GM18499 (cell line): Measurements from ENCODE around the gene ZNF618.
"Not testable (repeated sequence)": the region's sequence is repeated elsewhere in the genome, so short reads cannot be mapped to it uniquely, and the experiment has no call there.

Experiments
- ATAC-seq: cut with Tn5 transposase; IDR thresholded peaks from one replicate; pipeline ENCODE4 v1.9.1; 2021; ENCODE audit warnings: moderate number of reproducible peaks; ENCODE audit not compliant: insufficient read depth, unreplicated experiment

The ZNF618 gene

DNA sequence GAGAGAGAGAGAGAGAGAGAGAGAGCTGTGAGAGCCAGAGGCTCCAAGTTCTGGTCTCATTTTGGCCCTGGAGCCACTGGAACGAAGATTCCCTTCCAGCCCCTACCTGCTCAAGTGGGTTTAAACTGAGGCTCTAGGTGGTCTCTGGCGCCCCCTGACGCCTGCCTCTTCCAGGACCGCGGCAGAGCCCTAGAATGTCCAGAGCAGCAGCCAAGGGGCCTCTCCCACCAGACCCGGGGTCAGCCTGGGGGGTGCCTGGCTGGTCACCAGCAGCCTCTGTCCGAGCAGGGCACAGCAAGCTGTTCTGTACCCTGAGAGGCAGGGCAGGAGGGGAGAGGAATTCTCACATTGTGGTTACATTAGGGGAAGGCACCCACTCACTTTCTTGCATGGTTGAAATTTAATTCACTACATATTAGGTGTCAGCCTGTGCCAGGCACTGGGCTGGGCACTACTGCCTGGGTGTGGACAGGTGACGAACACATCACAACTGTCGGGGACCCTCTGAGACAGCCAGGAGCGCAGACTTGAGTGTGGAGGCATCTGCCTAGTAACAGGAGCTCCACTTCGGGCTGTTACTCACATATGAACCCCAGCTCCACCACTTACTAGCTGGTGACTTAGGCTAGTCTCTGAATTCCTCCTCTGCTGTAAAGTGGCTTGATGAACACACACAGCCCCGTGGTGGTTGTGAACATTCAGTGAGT lies 157.4 kb downstream of the ZNF618 start:
- ATAC-seq, result no peak

DNA sequence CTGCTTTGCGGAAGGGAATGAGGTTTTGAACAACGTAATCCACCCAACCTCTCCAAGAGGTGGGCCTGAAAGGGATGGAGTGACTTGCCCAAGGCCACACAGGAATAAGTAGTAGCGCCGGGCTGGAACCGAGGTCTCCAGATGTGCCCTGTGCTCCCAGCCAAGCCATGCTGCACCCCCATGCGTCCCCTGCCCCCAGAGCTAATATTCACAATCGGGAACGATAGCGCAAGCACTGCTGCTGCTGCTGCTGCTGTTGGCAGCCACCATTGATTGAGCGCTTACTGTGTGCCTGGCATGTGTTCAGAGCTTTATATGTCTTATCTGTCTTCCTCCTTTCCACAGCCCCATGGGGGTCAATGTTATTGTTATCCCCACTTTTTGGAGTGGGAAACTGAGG lies 158.1 kb downstream of the ZNF618 start:
- no peak for ATAC-seq

DNA sequence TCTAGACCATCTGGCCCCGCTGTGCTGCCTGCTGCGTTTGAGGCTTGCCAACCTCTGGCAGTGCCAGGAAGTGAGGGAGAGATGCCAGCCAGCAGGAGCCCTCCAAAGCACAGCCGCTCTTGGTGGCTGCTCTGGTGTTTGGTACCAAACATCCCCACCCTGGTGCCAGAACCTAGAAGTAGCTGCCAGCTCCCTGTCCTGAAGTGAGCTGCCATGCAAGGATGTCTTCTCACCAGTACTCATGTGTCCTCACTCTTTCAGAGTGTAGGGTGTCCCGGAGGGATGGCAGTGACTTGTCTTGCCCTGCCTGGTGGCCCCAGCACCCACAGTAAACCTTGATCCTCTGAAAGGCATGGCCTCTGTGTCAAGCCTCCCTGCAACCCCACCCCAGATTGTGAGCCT lies 158.6 kb downstream of the ZNF618 start:
- no peak for ATAC-seq

DNA sequence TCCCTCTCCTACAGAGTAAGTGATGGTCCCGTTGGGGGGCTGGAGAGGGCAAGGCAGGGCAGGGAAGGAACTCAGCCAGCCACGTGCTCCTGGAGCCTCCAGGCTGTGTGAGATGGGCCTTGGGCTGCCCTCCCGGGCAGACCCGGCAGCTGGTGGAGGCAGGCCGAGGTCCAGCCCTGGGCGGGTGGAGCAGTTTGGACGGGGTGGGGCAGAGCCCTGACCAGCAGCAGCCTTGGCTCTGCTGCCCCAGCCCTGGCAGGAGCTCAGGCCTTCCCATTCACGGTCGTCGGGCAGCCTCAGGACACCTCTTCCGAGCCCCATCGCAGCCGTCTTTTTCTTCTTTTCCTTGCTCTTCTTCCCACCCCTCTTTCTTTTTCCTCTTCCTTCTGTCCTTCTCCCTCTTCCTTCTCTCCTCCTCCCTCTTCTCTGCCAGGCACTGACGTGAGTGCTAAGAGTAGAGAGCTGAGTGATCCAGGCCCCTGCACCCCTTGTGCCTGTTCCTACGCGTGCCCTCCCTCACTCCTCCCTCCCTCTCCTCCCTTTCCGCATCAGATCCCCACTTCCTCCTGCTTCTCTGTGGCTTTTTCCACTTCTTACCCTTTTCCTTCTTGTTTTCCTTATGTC lies 159.2 kb downstream of the ZNF618 start:
- ATAC-seq, result no peak

DNA sequence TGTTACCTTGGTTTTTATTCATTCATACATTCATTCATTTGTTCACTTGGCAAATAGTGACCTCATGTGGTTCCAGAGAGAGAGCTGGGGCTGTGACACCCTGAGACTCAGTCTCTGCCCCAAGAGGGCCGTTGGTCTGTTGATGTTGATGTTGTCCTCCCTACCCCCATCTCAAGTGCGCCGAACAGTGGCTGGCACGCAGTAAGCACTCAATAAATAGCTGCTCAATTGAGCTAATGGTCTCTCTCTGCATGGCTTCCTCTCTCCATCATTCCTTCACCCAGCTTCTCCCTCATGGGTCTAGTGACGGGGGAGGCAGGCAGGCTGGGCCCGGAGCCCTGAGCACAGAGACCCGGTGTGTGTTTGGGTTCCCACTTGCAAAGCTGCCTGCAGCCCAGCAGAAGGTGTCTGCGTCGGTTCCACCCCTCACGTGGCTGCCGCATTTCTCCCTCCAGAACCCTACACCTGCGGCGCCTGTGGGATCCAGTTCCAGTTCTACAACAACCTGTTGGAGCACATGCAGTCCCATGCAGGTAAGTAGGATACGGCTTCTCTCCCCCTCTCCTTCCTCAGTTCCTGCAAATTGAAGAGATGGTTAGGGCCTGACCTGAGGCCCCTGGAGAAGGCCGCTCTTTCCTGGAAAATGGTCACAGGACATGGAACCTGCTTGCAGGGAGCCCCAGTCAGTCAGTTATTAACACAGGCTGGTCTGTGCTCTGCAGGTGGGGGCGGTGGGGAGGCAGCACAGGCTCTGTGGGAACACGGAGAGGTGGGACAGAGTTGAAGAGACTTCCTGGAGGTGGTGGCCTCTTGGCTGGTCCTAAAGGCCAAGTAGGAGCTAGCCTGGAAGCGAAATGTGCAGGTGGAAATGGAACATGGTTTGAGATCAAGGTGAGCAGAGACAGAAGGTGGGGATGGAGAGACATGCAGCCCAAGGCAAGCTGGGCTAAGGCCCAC lies 160.0 kb downstream of the ZNF618 start:
- ATAC-seq, result no peak

DNA sequence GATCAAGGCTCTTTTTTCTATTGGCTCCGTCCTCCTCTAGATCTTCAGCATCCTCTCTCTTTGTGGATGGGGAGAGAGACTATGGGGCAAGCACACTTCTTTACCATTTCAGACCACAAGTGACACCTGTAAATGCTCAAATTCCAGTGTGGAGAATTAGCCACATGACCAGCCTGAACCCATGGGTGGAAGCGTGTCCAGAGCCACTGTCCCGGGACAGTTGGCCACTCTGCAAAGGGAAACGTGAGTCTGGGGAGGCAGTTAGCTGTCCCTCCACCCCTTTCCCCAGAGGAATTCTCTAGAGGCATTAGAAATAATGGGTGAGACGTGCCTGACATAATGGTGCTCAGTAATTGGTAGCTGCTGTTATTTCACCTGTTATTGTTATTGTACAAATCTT lies 161.1 kb downstream of the ZNF618 start:
- ATAC-seq, result no peak

DNA sequence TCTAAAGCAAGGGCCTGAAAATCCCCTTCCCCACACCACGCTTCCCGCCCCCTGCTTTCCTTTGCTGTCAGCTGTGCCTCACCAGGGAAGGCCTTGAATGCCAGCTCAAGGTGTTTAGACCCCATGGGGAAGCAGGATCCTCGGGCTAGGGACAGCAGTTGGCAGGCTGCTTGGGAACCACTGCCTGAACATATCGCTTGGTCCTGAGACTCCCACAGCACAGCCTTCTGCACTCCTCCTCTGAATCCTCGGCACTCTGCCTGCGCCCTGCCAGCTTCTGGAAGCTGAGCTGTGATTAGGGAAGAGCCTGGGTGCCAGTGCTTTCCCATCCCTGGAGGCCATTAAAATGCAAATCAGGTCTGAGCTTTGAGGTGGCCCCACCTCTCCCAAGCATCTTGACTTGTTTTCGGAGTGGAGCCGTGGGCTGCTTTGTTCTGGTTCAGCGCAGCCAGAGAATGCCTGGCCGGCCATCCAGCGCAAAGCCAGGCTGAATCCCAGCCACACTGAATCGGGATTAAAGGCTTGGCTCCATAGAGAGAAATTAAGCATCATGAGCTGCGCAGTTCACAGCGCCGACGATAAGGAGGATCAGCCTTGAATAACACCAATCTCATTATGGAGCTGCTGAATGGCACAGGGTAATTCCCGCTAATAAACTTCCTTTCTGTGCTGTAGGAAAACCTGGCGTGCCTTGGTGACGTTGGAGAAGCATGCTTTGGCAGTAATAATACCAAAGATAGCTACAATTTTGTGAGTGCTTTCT lies 162.0 kb downstream of the ZNF618 start:
- no peak for ATAC-seq

DNA sequence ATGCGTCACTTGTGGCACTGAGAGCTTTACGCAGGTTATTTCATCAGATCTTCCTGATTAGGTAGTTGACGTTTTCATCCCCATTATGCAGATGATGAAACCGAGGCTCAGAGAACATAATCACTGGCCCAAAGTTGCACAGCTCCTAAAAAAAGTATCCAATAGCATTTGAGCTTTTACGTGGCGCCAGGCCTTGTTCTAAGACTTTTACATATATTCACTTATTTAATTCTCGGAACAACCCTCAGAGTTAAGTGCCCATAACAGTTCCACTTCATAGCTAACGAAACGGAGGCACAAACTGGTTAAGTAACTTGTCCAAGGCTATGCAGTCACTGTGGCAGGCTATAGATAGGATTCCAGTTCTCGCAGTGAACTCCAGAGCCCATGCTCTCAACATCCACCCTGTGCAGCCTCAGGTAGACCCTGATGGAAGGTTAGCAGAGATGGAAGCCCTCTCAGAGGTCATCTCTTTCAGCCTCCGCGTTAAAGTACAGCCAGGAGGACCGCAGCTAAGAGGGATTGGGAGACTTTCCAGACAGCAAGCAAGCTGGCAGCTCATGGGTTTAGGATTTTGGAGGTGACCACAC lies 162.7 kb downstream of the ZNF618 start:
- no peak for ATAC-seq

DNA sequence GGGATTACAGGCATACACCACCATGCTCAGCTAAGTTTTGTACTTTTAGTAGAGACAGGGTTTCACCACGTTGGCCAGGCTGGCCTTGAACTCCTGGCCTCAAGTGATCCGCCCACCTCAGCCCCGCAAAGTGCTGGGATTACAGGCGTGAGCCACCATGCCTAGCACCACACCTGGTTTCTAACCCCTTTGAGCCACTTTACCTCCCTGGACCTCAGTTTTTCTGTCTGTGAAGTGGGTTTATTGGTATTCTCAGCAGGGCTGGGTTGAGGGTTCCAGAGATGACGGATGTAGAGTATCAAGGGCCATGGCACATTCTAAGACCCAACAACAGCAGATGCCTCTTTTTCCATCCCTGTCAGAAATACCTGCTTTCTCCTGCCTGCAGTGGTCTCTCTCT lies 163.4 kb downstream of the ZNF618 start:
- ATAC-seq, result no peak

DNA sequence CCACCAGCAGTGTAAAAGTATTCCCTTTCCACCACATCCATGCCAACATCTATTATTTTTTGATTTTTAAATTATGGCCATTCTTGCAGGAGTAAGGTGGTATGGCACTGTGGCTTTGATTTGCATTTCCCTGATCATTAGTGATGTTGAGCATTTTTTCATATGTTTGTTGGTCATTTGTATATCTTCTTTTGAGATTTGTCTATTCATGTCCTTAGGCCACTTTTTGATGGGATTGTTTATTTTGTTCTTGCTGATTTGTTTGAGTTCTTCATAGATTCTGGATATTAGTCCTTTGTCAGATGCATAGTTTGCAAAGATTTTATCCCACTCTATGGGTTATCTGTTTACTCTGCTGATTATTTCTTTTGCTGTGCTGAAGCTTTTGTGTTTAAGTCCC lies 167.6 kb downstream of the ZNF618 start:
- ATAC-seq, result not testable (repeated sequence)

DNA sequence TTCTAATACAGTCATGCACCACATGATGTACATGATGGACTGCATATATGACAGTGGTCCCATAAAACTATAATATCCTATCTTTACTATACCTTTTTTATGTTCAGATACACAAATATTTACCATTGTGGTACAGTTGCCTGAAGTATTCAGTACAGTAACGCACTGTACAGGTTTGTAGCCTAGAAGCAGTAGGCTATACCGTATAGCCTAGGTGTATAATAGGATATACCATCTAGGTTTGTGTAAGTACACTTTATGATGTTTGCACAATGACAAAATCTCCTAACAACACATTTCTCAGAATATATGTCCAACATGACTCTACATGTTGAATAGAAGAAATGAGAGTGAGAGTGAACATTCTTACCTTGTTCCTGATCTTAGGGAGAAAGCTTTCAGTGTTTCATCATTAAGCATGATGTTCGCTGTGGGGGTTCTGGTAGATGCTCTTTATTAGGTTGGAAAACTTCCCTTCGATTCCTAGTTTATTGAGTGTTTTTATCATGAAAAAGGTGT lies 170.2 kb downstream of the ZNF618 start:
- no peak for ATAC-seq

DNA sequence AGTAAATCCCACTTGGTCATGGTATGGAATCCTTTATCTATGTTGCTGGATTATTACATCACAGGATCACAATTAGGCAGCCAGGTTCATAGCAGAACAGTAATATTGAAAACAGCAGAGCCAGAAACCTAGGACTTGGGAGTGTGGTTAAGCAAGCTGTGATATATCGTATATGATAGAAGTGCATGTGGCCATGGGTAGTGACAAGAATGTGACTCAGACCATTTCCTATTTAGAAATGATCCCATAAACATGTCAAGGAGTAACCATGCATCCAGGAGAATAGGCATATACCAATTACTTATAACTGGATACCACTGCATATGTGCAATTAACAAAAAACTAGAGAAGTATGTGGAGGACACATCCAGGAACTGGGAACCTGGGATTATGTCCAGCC lies 170.8 kb downstream of the ZNF618 start:
- no peak for ATAC-seq

DNA sequence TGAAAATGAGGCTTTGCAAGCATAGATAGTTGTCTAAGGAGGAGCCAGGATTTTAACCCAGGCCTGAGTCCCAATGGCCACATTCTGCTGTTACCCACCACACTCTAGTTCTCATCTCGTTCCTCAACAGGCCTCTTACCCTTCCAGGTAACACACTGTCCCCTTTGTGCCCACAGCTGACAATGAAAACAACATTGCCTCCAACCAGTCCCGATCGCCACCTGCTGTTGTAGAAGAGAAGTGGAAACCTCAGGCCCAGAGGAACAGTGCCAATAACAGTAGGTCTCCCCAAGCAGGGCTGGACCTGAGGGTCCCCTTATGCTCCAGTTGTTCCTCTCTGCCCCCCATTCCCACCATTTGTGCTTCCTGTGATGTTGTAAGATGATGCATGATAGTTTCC lies 171.6 kb downstream of the ZNF618 start:
- no peak for ATAC-seq

DNA sequence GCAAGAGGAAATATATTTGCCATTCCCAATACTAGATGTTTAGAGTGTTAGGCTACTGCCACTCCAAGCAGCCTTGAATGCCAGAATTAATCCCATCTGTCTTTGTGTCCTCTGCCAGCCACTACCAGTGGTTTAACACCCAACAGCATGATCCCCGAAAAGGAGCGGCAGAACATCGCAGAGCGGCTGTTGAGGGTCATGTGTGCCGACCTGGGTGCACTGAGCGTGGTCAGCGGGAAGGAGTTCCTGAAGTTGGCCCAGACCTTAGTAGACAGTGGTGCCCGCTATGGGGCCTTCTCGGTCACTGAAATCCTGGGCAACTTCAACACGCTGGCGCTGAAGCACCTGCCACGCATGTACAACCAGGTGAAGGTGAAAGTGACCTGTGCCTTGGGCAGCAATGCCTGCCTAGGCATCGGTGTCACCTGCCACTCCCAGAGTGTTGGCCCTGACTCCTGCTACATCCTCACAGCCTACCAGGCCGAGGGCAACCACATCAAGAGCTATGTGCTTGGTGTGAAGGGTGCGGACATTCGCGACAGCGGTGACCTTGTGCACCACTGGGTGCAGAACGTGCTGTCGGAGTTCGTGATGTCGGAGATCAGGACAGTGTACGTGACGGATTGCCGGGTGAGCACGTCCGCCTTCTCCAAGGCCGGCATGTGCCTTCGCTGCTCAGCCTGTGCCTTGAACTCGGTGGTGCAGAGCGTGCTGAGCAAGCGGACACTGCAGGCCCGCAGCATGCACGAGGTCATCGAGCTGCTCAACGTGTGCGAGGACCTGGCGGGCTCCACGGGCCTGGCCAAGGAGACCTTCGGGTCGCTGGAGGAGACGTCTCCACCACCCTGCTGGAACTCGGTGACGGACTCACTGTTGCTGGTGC lies 172.7 kb downstream of the ZNF618 start:
- ATAC-seq, result no peak

DNA sequence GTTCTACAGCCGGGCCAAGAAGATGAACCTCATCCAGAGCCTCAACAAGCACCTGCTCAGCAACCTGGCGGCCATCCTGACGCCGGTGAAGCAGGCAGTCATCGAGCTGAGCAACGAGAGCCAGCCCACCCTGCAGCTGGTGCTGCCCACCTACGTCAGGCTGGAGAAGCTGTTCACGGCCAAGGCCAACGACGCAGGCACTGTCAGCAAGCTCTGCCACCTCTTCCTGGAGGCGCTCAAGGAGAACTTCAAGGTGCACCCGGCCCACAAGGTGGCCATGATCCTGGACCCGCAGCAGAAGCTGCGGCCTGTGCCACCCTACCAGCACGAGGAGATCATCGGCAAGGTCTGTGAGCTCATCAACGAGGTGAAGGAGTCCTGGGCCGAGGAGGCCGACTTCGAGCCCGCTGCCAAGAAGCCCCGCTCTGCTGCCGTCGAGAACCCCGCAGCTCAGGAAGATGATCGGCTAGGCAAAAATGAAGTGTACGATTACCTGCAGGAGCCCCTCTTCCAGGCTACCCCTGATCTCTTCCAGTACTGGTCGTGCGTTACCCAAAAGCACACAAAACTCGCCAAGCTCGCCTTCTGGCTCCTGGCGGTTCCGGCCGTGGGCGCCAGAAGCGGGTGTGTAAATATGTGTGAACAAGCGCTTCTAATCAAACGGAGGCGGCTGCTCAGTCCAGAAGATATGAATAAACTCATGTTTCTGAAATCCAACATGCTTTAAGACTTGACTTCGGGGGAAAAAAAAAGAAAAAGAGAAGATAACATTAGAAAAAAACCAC lies 173.5 kb downstream of the ZNF618 start:
- ATAC-seq, result no peak

DNA sequence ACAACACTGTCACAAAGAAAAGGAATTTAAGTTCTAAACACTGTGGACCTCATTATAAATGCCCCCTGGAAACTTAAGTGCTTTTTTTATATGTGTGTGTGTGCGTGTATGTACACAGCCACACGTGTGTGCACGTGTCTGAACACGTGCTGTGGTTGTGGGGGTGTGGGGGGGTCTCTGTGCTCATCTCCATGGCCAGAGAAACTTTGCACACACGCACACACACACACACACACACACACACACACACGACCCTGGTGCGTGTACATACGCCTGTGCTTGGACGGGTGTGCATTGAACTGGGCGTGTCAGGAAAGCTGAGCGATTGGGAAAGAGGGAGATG lies 174.1 kb downstream of the ZNF618 start:
- no peak for ATAC-seq

DNA sequence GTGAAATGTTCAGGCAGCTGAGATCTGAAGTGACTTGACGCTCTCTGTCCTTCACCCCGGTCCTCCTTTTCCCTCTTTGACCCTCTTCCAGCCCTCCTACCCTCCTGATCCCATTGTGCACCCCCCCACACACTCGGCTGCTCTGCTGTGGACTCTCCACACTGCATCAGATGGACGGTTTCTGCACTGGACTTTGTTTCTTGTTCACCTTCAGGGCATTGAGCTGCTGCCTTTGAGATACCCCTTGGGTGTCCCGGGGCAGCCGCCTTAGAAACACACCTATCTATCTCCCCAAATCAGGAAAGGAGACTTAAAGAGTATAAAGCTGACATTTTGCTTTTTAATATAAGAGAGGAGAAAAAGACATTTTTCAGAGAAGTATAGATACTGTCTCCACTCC lies 174.5 kb downstream of the ZNF618 start:
- no peak for ATAC-seq

DNA sequence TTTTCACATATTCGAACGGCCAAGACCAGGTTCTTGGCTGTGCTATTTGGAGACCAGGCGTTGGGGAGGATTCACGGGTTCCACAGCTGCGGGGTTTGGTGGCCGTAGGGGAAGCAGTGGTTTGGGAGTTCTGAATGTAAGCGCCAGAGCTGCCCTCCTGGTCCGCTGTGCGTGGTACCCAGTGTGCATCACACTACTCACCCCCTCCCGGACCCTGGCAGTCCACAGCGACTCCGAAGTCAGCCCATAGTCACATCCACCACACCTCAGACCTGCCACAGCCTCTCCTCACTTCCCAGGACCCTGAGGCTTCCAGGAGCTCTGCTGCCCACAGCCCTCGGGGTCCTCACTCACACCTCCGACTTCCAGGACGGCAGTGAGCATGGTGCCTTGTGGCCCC lies 175.2 kb downstream of the ZNF618 start:
- no peak for ATAC-seq
